SKM-1 (cell line): ENCODE data around the gene PQBP1.
A peak's percentile ranks its signal among the peaks of the same experiment; 100 is the strongest.
"Not testable (repeated sequence)": the region's sequence is repeated elsewhere in the genome, so short reads cannot be mapped to it uniquely, and the experiment has no call there.

Experiments used
- DNase-seq: peaks from one replicate; lab custom pipeline; 2025; ENCODE audit not compliant: unreplicated experiment; lab: John Stamatoyannopoulos, UW

PQBP1 gene

GRCh38 chrX:48897625-48898306 lies at the start of gene PQBP1, which contains the start of gene TIMM17B:
Gene PQBP1 (plus strand): TSS chrX:48897930. CDS start chrX:48898510, 580 bp downstream.
Gene TIMM17B (minus strand): TSS chrX:48897768. CDS start chrX:48897749, 19 bp downstream.
- DNase-seq, result peak; percentile 69

- DNase-seq, result no peak
These were observed 48.9 kb upstream of the PQBP1 start for GRCh38 chrX:48848847-48849246.

- DNase-seq, result no peak
These were observed 44.9 kb upstream of the PQBP1 start for GRCh38 chrX:48852857-48853256.

GRCh38 chrX:48853494-48853893 lies 44.2 kb upstream of the PQBP1 start:
- not testable (repeated sequence) for DNase-seq

- not testable (repeated sequence) for DNase-seq
These were observed 43.5 kb upstream of the PQBP1 start for GRCh38 chrX:48854121-48854804.

- DNase-seq, result no peak
These were observed 42.8 kb upstream of the PQBP1 start for GRCh38 chrX:48854898-48855297.

GRCh38 chrX:48864210-48864609 lies 33.5 kb upstream of the PQBP1 start:
- DNase-seq, result no peak

GRCh38 chrX:48872017-48872416 lies 25.7 kb upstream of the PQBP1 start:
- DNase-seq, result not testable (repeated sequence)

- DNase-seq, result not testable (repeated sequence)
These were observed 20.8 kb upstream of the PQBP1 start for GRCh38 chrX:48876944-48877343.

GRCh38 chrX:48883729-48884128 lies 14.0 kb upstream of the PQBP1 start:
- DNase-seq, result no peak

GRCh38 chrX:48886586-48886985 lies 11.1 kb upstream of the PQBP1 start:
- DNase-seq, result not testable (repeated sequence)

GRCh38 chrX:48890296-48890925 lies 7.3 kb upstream of the PQBP1 start:
- no peak for DNase-seq

GRCh38 chrX:48890934-48891401 lies 6.8 kb upstream of the PQBP1 start:
- no peak for DNase-seq

- DNase-seq, result peak; percentile 50
These were observed 6.1 kb upstream of the PQBP1 start for GRCh38 chrX:48891402-48892288.

GRCh38 chrX:48892896-48893295 lies 4.8 kb upstream of the PQBP1 start:
- DNase-seq, result no peak

- no peak for DNase-seq
These were observed 4.0 kb upstream of the PQBP1 start for GRCh38 chrX:48893556-48894348.

- DNase-seq, result no peak
These were observed 2.8 kb upstream of the PQBP1 start for GRCh38 chrX:48894891-48895290.

GRCh38 chrX:48896611-48897011 lies 1.1 kb upstream of the PQBP1 start:
- DNase-seq, result no peak

GRCh38 chrX:48897157-48897624 lies 539 bp upstream of the PQBP1 start:
- peak; percentile 9 for DNase-seq

- no peak for DNase-seq
These were observed 1.3 kb downstream of the PQBP1 start for GRCh38 chrX:48899078-48899410.
